GM23338 (cell line): ENCODE results near the gene ZCCHC24. TPM values are rescaled to one million over a fixed set of nuclear protein-coding genes. Genes with fewer than 3 reads are reported as not detected.

Experiments
- ATAC-seq: fragments of 200-7000 bp; cut with Tn5 transposase; 3 replicates; pipeline ENCODE4 v1.9.1; 2020
- DNase-seq: peaks from one replicate; pipeline ENCODE4 v3.0.0-alpha.2; 2015; ENCODE audit warnings: low spot score
- H2AFZ ChIP-seq: fragments of 200-600 bp; sonication (generic); 2 replicates; pipeline ENCODE4 v1.8.0; 2016; ENCODE audit warnings: antibody characterized with exemption, mild to moderate bottlenecking, moderate library complexity
- H3F3A ChIP-seq: fragments of 200-600 bp; sonication (generic); replicated peaks from 2 replicates; pipeline ENCODE4 v1.8.0; 2017; ENCODE audit warnings: antibody characterized with exemption, mixed run types, low read depth
- H3K27ac ChIP-seq: fragments of 200-600 bp; sonication (generic); 2 replicates; pipeline ENCODE4 v1.6.1; 2016; ENCODE audit warnings: low read depth
- H3K27me3 ChIP-seq: fragments of 200-600 bp; sonication (generic); 2 replicates; pipeline ENCODE4 v1.8.0; 2016; ENCODE audit warnings: mild to moderate bottlenecking, mixed run types, moderate library complexity; ENCODE audit not compliant: insufficient read depth
- H3K36me3 ChIP-seq: fragments of 200-600 bp; sonication (generic); 2 replicates; pipeline ENCODE4 v1.8.0; 2016; ENCODE audit warnings: mild to moderate bottlenecking; ENCODE audit not compliant: insufficient read depth
- H3K4me1 ChIP-seq: fragments of 200-600 bp; sonication (generic); 2 replicates; pipeline ENCODE4 v1.8.0; 2016; ENCODE audit warnings: mild to moderate bottlenecking, moderate library complexity; ENCODE audit not compliant: insufficient read depth
- H3K4me2 ChIP-seq: fragments of 200-600 bp; sonication (generic); 2 replicates; pipeline ENCODE4 v1.7.1; 2017; ENCODE audit warnings: mixed run types
- H3K4me3 ChIP-seq: fragments of 200-600 bp; sonication (generic); 2 replicates; pipeline ENCODE4 v1.6.1; 2016; ENCODE audit warnings: mixed run types
- H3K79me2 ChIP-seq: fragments of 200-600 bp; sonication (generic); replicated peaks from 2 replicates; pipeline ENCODE4 v1.8.0; 2017; ENCODE audit warnings: mild to moderate bottlenecking; ENCODE audit not compliant: insufficient read depth
- H3K9me2 ChIP-seq: fragments of 200-600 bp; sonication (generic); 2 replicates; pipeline ENCODE4 v1.8.0; 2017; ENCODE audit not compliant: insufficient read depth
- H4K20me1 ChIP-seq: fragments of 200-600 bp; sonication (generic); replicated peaks from 2 replicates; pipeline ENCODE4 v1.8.0; 2017; ENCODE audit warnings: mild to moderate bottlenecking; ENCODE audit not compliant: insufficient read depth
- H3K27ac Mint-ChIP-seq: 2 replicates; pipeline ENCODE4 v1.8.0; 2020; ENCODE audit warnings: inconsistent platforms, mild to moderate bottlenecking, moderate library complexity, mixed read lengths
- H3K27me3 Mint-ChIP-seq: 3 replicates; pipeline ENCODE4 v1.8.0; 2022; ENCODE audit warnings: low read depth, mild to moderate bottlenecking, moderate library complexity, mixed read lengths, inconsistent platforms; ENCODE audit not compliant: insufficient read depth, poor library complexity
- H3K36me3 Mint-ChIP-seq: 3 replicates; pipeline ENCODE4 v1.8.0; 2021; ENCODE audit warnings: low read depth, mild to moderate bottlenecking, inconsistent platforms, moderate library complexity, mixed read lengths
- H3K4me1 Mint-ChIP-seq: 3 replicates; pipeline ENCODE4 v1.8.0; 2020; ENCODE audit warnings: mild to moderate bottlenecking, inconsistent platforms, mixed read lengths
- H3K4me3 Mint-ChIP-seq: 3 replicates; pipeline ENCODE4 v1.8.0; 2021; ENCODE audit warnings: moderate library complexity, mild to moderate bottlenecking, inconsistent platforms, mixed read lengths
- H3K9me3 Mint-ChIP-seq: 3 replicates; pipeline ENCODE4 v1.8.0; 2020; ENCODE audit warnings: moderate library complexity, mild to moderate bottlenecking, inconsistent platforms, mixed read lengths
- CREB1 ChIP-seq: fragments of 250-450 bp; sonication (Bioruptor Pico); IDR thresholded peaks from 2 replicates; pipeline ENCODE4 v1.5.0; 2020; ENCODE audit warnings: low read depth, mild to moderate bottlenecking, moderate library complexity
- ETS1 ChIP-seq: IDR thresholded peaks from 2 replicates; pipeline ENCODE4 v1.6.1; 2016; ENCODE audit warnings: antibody characterized with exemption
- EZH2 ChIP-seq: fragments of 200-600 bp; sonication (generic); IDR thresholded peaks from one replicate; pipeline ENCODE4 v1.8.0; 2017; ENCODE audit warnings: antibody characterized with exemption, mild to moderate bottlenecking, low read depth; ENCODE audit not compliant: unreplicated experiment
- EZH2phosphoT487 ChIP-seq: fragments of 200-600 bp; sonication (generic); IDR thresholded peaks from one replicate; pipeline ENCODE4 v1.8.1; 2018; ENCODE audit warnings: antibody characterized with exemption; ENCODE audit not compliant: unreplicated experiment
- JUNB ChIP-seq: IDR thresholded peaks from one replicate; pipeline ENCODE4 v1.6.1; 2016; ENCODE audit warnings: antibody characterized with exemption; ENCODE audit not compliant: unreplicated experiment
- NANOG ChIP-seq: IDR thresholded peaks from 2 replicates; pipeline ENCODE4 v1.6.1; 2016; ENCODE audit warnings: antibody characterized with exemption, borderline replicate concordance
- REST ChIP-seq: IDR thresholded peaks from one replicate; pipeline ENCODE4 v1.6.1; 2018; ENCODE audit warnings: antibody characterized with exemption; ENCODE audit not compliant: unreplicated experiment
- STAT1 ChIP-seq: IDR thresholded peaks from one replicate; pipeline ENCODE4 v1.6.1; 2016; ENCODE audit warnings: antibody characterized with exemption; ENCODE audit not compliant: unreplicated experiment
- ZNF114 ChIP-seq: fragments of 250-450 bp; sonication (Bioruptor Pico); IDR thresholded peaks from 2 replicates; pipeline ENCODE4 v1.5.0; 2020; ENCODE audit warnings: mild to moderate bottlenecking, moderate library complexity
- ZNF331 ChIP-seq: fragments of 250-450 bp; sonication (Bioruptor Pico); IDR thresholded peaks from 2 replicates; pipeline ENCODE4 v1.5.0; 2020; ENCODE audit warnings: low read depth, mild to moderate bottlenecking, moderate library complexity
- ZNF462 ChIP-seq: fragments of 250-450 bp; sonication (Bioruptor Pico); IDR thresholded peaks from 2 replicates; pipeline ENCODE4 v1.5.0; 2020; ENCODE audit warnings: mild to moderate bottlenecking, moderate library complexity
- polyA plus RNA-seq: library from polyadenylated mRNA; unstranded; fragments of >200 nt; fragmentation: Nextera tagmentation; extraction: Ambion mirVana; gene quantifications from 2 replicates; pipeline ENCODE4 v1.2.1, GENCODE V29; 2016
- total RNA-seq: library from RNA; depleted of rRNA; stranded (reverse); fragments of >200 nt; shearing (Covaris generic); gene quantifications from 2 replicates; pipeline ENCODE4 v1.2.3, GENCODE V29; 2014

The ZCCHC24 gene
- total and polyA plus RNA-seq, 2 experiments from 2014 or later = 2.0 to 10.1 TPM

GRCh38 chr10:79470096-79470495 is 24.7 kb upstream of the ZCCHC24 start (continued):
- TF ChIP-seq REST (no peak), STAT1 (no peak), JUNB (no peak), NANOG (no peak), EZH2 (no peak)

- H3K79me2 ChIP-seq = no peaks in the 10 kb centered on the region
- no peak overlapping the region for H3K27ac Mint-ChIP-seq
- H3K4me1 Mint-ChIP-seq = no peaks in the 10 kb centered on the region; the same call in 2 of the 3 replicates
- H3K9me2 ChIP-seq = no peaks in the 10 kb centered on the region
- no peaks in the 10 kb centered on the region for H4K20me1 ChIP-seq
- H3K4me3 Mint-ChIP-seq = no peak overlapping the region
- no peaks in the 10 kb centered on the region for H3K36me3 ChIP-seq
- H2AFZ ChIP-seq = no peak overlapping the region
- H3F3A ChIP-seq = no peaks in the 10 kb centered on the region
- H3K9me3 Mint-ChIP-seq = no peaks in the 10 kb centered on the region
- no peaks in the 10 kb centered on the region for H3K36me3 Mint-ChIP-seq
- peaks cover 4% of the 10 kb centered on the region for H3K27me3 Mint-ChIP-seq
- H3K27ac ChIP-seq = no peak overlapping the region
- H3K4me1 ChIP-seq = no peaks in the 10 kb centered on the region
- DNase-seq (no peak), ATAC-seq (no peak)
- no peaks in the 10 kb centered on the region for H3K27me3 ChIP-seq
- H3K4me3 ChIP-seq = no peak overlapping the region
- H3K4me2 ChIP-seq = no peak overlapping the region
- no peak for TF ChIP-seq ZNF114
- no peak for TF ChIP-seq EZH2phosphoT487
- TF ChIP-seq ETS1 = no peak
- no peak for TF ChIP-seq ZNF462 (CRISPR knock-in tag)
- no peak for TF ChIP-seq CREB1 (CRISPR knock-in tag)
- TF ChIP-seq ZNF331 (CRISPR knock-in tag) = no peak
- TF ChIP-seq NANOG = no peak
Observed at GRCh38 chr10:79468841-79469585, 23.6 kb upstream of the ZCCHC24 start.
